DMS79 (cell line): Measurements from ENCODE around the gene CYP26A1.

Experiments used
- DNase-seq: peaks from one replicate; lab custom pipeline; 2025; lab: John Stamatoyannopoulos, UW

Gene CYP26A1

DNA sequence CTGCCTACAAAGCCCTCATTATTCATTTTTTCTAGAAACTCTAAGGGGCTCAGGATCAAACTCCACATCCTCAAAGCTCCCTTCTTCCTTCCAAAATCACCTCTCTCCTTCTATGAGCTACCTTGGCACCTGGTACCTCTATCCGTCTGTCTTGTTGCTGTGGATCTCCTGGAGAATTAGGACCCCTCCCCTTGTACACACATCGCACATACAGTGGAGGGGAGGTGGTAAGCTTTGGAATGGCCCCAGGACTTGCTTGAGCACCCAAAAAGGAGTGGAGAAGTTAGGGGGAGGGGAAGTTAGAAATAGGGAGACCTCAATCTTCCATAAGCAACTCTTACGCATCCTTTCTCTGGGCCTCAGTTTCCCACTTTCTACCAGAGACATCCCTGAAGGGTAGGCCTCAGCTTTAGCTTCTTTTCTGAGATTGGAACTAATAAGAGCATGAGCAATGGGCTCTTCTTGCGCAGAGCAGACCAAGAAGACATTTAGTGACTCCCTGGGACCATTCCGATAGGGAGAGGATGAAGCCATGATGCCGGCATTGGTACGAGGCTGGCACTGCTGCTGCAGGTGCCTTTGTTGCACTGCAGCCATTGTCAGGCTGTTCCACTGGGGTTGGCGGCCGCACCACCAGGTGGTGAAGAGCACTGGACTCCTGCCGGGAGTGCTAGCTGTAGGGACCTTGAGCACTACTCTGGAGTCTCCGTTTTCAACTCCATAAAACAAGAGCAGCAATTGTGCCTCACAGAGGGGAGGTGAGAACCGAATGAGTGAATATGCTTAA is 8.6 kb upstream of the CYP26A1 start:
- DNase-seq: no peak

DNA sequence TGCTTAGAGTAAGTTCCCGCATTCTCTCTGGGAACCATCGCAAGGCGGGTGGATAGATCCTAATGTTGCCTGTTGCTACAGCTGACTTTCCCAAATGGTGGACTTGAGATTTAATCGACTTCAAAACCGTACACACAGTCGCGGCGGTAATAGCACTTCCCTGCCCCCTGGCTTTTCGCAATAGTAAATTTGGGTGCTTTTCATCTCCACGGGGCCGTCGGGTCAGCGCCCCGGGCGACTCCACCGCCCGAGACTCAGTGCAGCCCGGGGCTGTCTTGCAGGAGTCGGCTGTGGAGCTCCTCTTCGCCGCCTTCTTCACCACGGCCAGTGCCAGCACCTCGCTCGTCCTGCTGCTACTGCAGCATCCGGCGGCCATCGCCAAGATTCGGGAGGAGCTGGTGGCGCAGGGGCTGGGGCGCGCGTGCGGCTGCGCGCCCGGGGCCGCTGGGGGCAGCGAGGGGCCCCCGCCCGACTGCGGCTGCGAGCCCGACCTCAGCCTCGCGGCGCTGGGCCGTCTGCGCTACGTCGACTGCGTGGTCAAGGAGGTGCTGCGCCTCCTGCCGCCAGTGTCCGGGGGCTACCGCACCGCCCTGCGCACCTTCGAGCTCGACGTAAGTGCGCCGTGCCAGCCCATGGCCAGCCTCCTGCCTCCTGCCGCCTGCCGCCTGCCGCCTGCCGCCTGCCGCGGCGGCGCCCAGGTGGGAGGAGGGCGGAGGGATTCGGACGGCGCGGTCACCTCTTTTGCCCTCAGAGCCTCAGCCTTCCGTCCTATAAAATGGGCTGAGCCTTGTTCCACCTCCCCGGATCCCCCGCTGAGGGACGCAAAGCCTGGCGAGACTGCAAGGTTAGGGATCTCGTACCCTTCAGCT is 7.8 kb upstream of the CYP26A1 start:
- DNase-seq: no peak

DNA sequence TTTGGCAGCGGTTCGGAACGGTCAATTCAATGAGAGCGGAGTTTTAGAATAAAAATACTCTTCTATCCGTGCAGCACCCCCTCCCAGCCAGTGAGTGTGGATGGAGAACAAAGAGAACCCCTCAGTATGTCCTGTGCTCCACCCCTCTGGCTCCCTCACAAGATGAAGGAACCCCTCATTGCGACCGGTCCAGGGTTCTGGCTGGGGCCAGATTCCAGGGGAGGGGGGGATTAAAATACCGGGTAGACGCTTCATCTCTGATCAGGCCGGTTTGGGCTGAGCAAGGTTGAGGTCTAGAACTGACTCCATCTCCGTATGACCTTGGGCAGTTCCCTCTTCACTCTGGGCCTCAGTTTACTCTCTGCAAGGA is 7.2 kb upstream of the CYP26A1 start:
- DNase-seq: no peak

DNA sequence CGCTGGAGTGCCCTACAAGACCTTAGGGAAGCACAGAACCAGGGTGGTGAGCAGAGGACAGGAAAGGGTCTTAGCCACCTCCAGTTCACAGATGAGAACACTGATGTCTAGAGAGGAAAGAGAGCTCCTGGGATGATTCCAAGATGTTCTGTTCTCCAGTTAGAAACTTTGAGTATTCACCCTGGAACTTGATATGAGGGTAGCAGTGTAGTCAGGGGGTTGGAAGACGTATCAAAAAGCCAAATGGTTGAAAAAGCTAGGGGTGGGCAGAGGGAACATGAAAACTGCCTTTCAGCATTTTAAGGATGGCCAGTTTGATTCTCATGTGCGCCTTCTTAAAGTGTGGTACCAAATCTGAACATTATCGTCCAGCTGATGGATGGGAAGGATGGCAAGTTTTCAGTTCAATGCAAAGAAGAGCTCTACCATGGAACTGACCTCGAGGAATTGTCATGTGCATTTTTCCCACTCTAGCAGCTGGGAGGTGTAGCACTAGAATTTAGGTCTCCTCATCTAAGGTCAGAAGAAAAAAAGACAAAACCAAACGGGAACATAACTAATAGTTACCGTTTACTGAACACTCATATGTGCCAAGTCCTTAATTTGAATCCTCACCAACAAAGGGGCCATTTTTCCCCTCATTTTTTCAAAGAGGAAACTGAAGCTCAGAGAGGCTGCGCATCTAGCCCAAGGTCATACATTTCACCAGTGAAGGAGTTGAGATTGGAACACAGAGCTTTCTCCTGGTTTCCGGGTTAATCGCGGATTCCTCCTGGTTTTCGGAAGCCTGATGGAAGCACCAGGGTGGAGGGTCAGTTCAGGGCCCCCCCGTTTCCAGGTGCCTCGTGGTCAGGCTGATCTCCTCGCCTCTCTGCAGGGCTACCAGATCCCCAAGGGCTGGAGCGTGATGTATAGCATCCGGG is 6.0 kb upstream of the CYP26A1 start:
- no peak for DNase-seq

DNA sequence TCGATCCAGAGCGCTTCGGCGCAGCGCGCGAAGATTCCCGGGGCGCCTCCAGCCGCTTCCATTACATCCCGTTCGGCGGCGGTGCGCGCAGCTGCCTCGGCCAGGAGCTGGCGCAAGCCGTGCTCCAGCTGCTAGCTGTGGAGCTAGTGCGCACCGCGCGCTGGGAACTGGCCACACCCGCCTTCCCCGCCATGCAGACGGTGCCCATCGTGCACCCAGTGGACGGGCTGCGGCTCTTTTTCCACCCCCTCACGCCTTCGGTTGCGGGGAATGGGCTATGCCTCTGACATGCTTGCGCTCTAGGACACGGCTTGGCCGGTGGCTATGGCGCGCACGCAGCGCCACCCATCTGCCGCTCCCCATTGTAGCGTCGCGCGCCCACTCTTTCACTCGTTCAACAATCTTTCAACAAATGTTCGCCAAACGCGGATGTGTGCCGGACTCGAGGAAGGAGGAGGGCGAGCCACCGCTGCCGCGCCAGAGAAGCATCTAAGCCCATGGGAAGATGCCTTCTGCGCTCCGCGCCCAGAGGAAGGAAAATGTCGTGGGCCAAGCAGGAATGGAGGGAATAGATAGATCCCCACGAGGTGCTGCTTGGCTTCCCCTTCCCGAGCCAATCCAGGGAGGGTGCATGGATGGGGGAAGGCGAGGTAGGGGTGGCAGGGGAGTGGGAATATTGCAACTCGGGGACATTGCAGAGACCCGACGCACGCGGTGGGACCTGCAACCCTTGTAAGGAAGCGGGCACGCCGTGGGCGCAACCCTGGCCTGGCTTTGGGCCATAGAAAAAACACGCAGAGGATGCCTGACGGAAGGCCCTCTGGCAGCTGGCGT is 5.1 kb upstream of the CYP26A1 start:
- no peak for DNase-seq

DNA sequence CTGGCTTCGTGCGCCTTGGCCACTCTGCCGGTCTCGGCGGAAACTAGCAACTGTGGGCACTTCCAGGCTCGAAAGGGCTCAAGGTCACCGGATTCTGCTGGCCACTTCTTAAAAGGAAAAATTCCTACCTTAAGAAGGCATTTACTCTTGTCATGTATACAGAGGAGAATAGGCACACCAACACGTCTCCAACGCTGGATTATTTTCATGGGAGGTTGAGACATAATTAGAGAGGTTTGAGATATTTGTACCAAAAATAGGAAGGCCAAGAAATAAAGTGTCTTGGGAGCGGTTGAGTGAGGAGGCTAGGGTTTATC is 4.5 kb upstream of the CYP26A1 start:
- no peak for DNase-seq

DNA sequence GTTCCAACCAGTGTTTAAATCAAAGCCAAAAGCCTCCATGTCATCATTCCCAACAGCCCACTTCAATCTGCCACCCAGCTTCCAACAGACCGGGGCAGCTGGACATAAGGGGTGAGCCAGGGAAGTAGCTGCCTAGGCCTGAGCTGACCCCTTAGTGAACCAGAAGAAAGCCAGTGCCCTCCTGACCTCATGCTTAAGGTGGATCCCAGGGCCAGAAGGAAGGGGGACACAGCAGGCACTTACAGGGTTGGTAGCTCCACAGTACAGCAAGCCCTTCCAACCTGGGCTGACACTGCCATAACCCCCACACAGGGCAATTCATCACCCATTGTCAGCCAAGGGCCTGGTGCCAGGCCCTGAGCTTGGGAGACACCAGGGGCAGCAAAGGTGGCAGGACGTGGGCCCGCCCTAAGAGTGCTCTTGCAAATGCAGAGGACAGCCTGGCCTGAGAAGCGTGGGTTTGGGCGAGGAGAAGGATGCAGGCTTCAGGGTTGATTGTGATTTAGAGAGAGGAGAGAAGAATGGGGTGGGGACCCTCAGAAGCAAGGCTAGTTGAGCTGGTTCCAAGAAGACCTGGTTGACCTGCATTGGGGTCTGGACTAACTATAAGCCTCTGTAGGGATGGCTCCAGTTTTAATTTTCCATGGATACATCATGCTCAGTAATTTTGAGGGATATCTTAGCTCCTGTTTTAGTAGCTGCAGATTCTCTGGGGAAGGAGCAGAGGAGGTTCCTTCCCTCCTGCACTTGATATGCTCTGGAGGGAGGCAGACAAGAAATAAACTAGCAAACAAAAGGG is 3.1 kb upstream of the CYP26A1 start:
- DNase-seq: no peak

DNA sequence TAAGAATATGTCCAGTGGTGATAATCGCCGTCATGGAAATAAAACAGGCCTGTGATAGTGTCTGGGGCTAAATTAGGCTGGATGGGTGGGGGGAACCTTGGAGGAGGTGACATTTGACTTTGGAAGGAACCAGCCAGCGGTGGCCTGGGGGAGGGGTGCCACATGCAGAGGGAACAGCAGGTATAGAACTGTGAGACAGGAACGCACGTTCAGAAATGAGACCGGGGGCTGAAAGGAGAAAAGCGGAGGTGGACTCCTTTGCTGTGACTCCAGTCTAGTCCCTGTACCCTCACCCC is 2.6 kb upstream of the CYP26A1 start:
- no peak for DNase-seq

DNA sequence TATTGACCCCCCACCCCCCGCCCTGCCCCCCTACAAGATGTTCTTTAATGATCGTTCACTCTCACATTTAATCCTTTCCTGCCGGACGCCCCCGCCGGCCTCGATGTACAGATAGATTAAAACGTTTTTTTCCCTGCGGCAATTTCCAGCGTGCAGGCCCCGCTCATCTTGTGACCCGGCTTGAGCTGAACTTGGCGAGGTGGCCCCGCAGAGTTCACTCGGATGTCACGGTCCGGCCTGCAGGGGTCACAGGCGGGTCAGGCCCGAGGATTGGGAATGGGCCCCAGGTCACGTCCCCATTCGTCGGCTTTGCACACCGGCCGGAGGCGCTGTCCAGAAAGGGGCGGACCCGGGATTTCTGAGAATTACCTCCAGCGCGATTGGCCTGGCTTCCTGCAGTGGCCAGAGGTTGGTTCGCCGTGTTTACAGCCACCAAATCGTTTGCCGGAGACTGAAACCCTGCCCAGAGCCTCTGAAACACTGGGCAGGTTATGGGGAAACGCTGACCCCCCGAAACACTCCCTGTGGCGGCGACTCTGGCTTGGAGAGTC is 1.9 kb upstream of the CYP26A1 start:
- DNase-seq: no peak

DNA sequence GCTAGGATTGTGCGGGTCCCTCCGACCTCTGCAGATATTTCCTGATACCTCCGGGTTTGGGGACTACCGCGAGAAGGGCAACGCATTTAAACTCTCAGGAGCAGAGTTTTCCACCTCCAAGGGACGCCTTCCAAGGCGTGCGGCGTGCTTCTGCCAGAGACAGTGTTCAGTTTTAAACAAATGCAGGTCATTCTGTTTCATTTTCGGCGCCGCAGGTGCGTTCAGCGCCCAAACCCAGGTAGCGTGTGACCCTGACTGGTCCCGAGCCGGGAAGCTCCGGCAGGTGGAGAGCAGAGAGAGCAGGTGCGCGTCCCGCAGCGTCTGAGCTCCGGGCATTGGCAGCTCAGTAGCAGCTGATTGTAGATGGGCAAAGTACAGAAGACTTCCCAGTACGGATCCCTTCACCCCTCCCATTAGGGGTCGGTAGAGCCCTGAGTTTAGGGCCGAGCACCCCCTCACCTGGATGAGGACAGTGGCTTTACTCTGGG is 1.4 kb upstream of the CYP26A1 start:
- no peak for DNase-seq

DNA sequence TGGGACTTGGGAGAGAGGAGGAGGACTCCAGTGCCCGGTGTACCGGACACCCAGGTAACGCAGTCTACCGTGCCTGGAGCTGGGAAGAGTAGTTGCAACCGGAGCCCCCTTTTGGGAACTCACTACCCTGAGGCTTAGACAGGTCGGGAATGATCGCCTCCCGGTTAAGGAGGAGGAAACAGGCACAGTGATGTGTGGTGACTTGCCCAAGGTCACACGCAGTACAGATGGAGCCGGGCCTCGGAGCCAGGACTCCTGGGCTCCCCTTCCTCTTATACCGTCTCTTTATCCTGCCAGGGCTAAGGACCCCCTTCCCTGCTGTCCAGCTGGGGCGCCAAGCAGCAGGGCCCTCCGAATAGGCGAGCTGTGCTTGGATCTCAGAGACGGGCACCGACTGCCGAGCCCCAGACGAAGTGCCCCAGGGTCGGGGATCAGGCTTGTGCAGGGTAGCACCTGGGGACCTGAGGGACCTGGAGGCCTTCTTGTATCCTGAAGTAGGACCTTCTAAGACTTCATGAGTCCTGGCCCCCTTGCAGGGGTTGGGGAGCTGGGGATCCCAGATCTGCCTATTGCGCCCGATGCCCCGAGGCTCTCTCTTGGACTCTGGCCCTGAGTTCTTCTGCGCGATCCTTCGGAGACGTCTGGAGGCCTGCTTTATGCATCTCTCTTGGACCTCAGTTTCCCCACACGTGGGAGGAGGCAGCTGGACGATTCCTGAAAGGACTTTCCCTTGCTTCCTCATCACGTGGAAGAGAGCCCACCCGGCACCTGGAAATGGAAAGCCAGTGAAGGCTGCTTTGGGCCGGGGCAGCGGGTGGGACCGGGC is 767 bp upstream of the CYP26A1 start:
- no peak for DNase-seq

DNA sequence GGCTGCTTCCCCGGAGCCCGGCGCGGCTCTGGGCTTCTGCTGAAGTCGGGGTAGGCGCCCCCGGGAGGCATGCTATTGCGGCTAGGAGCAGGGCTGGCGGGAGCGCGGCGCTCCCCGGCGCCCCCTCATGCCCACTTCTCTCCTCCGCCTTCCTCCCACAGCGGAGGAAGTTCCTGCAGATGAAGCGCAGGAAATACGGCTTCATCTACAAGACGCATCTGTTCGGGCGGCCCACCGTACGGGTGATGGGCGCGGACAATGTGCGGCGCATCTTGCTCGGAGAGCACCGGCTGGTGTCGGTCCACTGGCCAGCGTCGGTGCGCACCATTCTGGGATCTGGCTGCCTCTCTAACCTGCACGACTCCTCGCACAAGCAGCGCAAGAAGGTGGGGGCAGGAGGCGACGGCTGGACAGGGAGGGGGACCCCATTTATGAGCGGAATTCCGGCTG is 479 bp downstream of the CYP26A1 start:
- DNase-seq: no peak

DNA sequence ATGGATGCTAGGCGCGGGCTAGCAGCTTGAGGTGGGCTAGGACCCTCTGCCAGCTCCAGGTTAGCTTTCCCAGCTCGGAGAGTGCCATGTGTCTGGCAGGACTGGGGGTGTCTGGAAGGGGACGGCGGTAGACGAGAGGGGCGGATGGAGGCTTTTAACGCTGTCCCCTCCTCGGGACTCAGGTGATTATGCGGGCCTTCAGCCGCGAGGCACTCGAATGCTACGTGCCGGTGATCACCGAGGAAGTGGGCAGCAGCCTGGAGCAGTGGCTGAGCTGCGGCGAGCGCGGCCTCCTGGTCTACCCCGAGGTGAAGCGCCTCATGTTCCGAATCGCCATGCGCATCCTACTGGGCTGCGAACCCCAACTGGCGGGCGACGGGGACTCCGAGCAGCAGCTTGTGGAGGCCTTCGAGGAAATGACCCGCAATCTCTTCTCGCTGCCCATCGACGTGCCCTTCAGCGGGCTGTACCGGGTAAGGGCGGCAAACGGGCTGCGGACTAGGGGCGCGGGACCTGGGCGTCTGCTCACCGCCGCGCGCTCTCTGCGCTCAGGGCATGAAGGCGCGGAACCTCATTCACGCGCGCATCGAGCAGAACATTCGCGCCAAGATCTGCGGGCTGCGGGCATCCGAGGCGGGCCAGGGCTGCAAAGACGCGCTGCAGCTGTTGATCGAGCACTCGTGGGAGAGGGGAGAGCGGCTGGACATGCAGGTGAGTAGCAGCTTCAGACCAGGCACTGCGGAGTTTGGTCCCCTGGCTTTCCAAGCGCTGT is 1.1 kb downstream of the CYP26A1 start:
- DNase-seq: no peak

DNA sequence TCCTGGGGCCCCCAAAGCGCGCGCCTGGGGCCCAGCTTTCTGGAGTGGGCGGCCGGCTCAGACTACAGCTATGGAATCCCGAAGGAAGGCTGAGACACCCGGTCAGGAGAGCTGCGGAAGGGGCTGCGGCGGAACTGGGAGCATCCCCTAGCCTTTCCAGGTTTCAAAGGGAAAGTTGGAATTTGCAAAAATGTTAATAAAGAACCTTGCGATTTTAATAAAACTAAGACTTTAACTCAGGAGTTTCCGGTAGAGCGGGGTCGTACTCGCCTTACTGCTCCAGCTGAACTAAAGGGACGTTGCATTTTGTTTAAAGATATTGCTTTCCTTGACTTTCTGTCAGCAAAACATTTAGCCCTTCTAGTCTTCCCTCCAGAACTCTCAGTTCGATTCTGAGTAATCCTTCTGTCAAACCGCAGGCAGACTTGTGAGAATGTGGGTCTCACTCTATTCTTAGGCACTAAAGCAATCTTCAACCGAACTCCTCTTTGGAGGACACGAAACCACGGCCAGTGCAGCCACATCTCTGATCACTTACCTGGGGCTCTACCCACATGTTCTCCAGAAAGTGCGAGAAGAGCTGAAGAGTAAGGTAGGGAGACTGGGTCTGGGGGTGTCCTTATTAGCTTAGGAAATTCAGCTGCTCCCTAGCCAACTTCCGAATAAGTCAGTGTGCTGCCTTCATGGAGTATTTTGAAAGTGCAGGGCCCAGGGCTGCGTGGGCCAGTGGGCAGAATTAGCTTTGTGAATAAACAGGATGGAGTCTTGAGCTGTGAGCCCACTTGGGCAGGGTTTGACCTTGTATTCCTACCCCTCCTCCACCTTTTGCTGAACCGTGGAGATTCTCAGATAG is 1.9 kb downstream of the CYP26A1 start:
- DNase-seq: no peak

DNA sequence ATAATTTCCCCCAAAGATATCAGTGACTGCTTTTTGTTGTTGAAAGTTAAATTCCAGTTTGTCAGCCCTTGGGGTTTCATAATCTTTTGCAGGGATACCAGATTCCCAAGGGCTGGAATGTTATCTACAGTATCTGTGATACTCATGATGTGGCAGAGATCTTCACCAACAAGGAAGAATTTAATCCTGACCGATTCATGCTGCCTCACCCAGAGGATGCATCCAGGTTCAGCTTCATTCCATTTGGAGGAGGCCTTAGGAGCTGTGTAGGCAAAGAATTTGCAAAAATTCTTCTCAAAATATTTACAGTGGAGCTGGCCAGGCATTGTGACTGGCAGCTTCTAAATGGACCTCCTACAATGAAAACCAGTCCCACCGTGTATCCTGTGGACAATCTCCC is 3.2 kb downstream of the CYP26A1 start:
- DNase-seq: no peak

DNA sequence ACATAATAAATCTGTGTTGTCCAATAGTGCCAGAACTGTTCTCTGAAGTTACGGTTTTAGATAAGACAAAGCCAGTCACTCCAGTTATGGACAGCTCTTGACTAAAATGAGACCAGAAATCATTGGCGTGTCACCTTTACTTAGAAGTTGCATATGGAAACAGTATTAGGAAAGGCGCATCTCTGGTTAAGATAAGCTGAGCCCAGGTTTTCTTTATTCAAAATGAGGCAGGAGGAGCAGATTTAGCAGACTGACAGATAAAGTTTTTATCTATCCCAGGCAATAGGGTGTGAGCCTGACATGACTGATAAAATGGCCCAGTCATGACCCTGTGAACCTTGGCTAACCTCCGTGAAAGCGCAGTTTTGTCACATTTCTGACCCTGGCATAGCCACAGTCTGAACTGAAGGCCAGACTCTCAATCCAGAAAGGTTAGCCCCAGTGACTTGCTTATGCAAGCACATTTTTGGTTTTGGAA is 4.2 kb downstream of the CYP26A1 start:
- DNase-seq: no peak

DNA sequence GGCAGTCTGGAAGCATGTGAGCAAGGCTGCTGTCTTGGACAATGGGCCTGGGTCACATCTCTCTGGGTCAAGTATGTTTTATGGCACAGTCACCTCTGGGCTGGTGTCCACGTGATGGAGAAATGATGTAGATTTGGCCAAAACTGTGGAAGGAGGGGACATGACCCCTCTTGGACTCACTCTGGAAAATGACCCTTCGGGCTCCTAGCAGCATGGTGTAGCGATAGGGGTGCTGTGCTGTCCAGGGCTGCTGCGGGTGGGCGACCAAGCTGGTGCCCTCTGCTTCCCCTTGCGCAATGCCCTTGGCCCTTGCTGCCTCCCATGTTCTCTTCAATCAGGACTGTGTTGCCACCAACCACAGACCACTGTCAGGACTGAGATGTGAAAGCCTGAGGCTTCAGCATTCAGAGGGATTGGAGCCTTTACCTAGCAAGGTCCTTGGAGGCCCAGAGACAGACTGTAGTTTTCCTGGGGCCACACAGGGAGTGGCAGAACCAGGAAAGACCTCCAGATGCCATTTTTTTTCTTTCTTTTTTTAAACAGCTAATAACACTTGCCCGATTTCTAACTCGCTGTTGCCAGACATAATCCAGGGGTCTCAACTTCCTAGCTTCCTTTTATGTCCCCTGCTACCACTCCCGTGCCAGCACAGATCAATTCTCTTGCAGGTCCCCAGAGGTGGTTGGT is 6.1 kb downstream of the CYP26A1 start:
- DNase-seq: no peak
